ENCODE results near the gene GRM5. TPM values are rescaled to one million over a fixed set of nuclear protein-coding genes. Genes with fewer than 3 reads are reported as not detected.

GRM5 gene
- total RNA-seq, 1 experiment from 2014 or later, result 0.03 TPM

DNA sequence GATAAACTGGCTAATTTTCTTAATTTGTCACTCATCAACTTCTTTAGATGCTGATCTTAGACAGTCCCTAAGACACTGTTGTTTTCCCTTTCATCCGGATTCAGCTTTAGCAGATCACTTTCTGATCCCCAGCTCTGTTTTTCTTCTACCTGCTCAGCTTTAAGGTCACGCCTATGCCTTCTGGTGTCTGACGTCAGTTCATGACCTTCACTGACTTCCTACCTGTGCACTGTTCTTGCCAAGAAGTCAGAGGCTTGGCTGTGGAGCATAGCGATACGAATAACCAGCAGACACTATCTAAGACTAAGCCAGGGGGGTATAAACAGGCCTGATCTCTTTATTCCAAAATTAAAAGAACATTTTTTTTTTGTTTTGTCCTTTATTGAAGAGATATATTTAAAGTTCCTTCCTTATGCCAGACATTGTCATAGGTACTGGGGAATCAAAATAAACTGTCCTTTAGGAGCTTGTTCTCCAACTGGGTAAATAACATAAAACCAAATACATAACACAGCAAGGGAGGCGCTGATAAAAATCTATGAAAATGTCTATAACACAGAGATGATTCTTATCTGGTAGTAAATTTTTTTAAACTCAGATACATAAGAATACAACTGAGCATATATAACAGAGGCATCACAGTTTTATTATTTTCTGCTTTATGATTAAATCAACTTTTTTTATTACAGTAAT lies 376.1 kb downstream of the GRM5 start:
- Histone ChIP-seq H3K27me3 (ENCODE audit: control insufficient read depth, insufficient read depth, low read length) (no peaks in the 10 kb centered on the region), H3K36me3 (ENCODE audit: control insufficient read depth, insufficient read depth, low read length) (no peaks in the 10 kb centered on the region), H3K4me1 (ENCODE audit: control insufficient read depth, insufficient read depth, low read length) (no peaks in the 10 kb centered on the region), H3K9me3 (ENCODE audit: control insufficient read depth, insufficient read depth, low read depth, low read length) (no peaks in the 10 kb centered on the region), H3K4me3 (ENCODE audit: low read depth in 2 of 2, low read length in 2 of 2) (no peak overlapping the region), H3K27ac (ENCODE audit: low read length) (no peak overlapping the region)
- intact Hi-C loops (cut with micrococcal nuclease; ENCODE audit: unreplicated experiment), result loop anchor here (5.0 kb wide), 1 partner anchor 362 kb away; no protein-coding TSS in a partner anchor
- TF ChIP-seq REST (IDR thresholded peaks at IDR 0.05; ENCODE audit: insufficient read depth in 1 of 2, low read depth in 2 of 2, low read length in 1 of 2) (no peak), CTCF (IDR thresholded peaks at IDR 0.05) (no peak), TCF7L2 (IDR thresholded peaks at IDR 0.05; ENCODE audit: low read depth, low read length) (no peak), SIN3A (IDR thresholded peaks at IDR 0.05; ENCODE audit: borderline replicate concordance, insufficient read depth, low read depth, low read length) (no peak), POLR2AphosphoS5 (IDR thresholded peaks at IDR 0.05; ENCODE audit: low read depth, low read length) (no peak)
- ATAC-seq (no peak), DNase-seq (ENCODE audit: low read depth, low spot score) (no peak)
- BruUV-seq (replicated peaks), result no TSS peak
- in situ Hi-C loops (cut with HindIII; ENCODE audit: low pct_unique_long_range_greater_than_20kb, low sequenced_read_pairs), result no loop called here
- CTCF ChIA-PET, result interaction anchor here (0.7 kb wide), 1 partner anchor 17 kb away, joined by 3 read pairs; no protein-coding TSS in a partner anchor
- POLR2A ChIA-PET, result no interaction called here

DNA sequence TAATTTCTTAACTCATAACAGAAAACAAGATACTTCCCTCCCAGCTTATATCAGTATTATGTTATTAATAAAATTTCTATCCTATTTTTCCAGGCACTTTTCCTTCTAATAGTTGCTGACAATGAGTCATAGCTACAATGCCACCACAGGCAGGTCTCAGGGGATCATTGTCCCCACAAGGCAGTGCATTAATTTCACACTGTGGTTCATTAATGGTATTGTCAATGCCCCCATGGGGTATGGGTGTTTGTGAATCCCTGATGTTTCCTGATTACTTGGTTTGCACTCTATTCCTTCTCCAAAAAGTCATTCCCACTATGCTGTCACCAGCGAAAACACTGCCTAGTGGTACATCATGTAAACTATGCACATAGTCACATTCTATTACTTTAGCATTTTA lies 382.8 kb downstream of the GRM5 start:
- ChIA-PET CTCF (no interaction called here), POLR2A (no interaction called here)
- H3K9me3 ChIP-seq (ENCODE audit: control insufficient read depth, insufficient read depth, low read depth, low read length), result no peaks in the 10 kb centered on the region
- in situ Hi-C loops (cut with HindIII; ENCODE audit: low pct_unique_long_range_greater_than_20kb, low sequenced_read_pairs) (no loop called here), intact Hi-C loops (cut with micrococcal nuclease; ENCODE audit: unreplicated experiment) (no loop called here)
- no TSS peak for BruUV-seq (replicated peaks)
- no peak overlapping the region for H3K4me3 ChIP-seq (ENCODE audit: low read depth in 2 of 2, low read length in 2 of 2)
- H3K36me3 ChIP-seq (ENCODE audit: control insufficient read depth, insufficient read depth, low read length), result no peaks in the 10 kb centered on the region
- no peaks in the 10 kb centered on the region for H3K27me3 ChIP-seq (ENCODE audit: control insufficient read depth, insufficient read depth, low read length)
- ATAC-seq (no peak), DNase-seq (ENCODE audit: low read depth, low spot score) (no peak)
- no peak overlapping the region for H3K27ac ChIP-seq (ENCODE audit: low read length)
- TF ChIP-seq CTCF (IDR thresholded peaks at IDR 0.05) (no peak), POLR2AphosphoS5 (IDR thresholded peaks at IDR 0.05; ENCODE audit: low read depth, low read length) (no peak), SIN3A (IDR thresholded peaks at IDR 0.05; ENCODE audit: borderline replicate concordance, insufficient read depth, low read depth, low read length) (no peak), REST (IDR thresholded peaks at IDR 0.05; ENCODE audit: insufficient read depth in 1 of 2, low read depth in 2 of 2, low read length in 1 of 2) (no peak), TCF7L2 (IDR thresholded peaks at IDR 0.05; ENCODE audit: low read depth, low read length) (no peak)
- no peaks in the 10 kb centered on the region for H3K4me1 ChIP-seq (ENCODE audit: control insufficient read depth, insufficient read depth, low read length)

Data from Panc1 (cell line).